ENCODE results near the gene CDH26.

GRCh38 chr20:59983076-59983475, 24.9 kb downstream of the CDH26 start:
- TF ChIP-seq CTCF (IDR thresholded peaks at IDR 0.05; ENCODE audit: low read depth, low read length), result no peak
- no peak for TF ChIP-seq EZH2phosphoT487 (IDR thresholded peaks at IDR 0.05; ENCODE audit: low read depth)
